Measurements from ENCODE around the gene CCNDBP1.

The CCNDBP1 gene

GRCh38 chr15:43244092-43244491 is 58.9 kb downstream of the CCNDBP1 start:
- Histone ChIP-seq H3K9me3 (ENCODE audit: control insufficient read depth, low read length) (no peaks in the 10 kb centered on the region), H3K27ac (ENCODE audit: insufficient read depth, low read depth, low read length, poor library complexity, severe bottlenecking) (no peak overlapping the region), H3K36me3 (ENCODE audit: control insufficient read depth, insufficient read depth, low read length) (no peaks in the 10 kb centered on the region), H3K4me1 (ENCODE audit: control insufficient read depth, insufficient read depth, low read length) (no peaks in the 10 kb centered on the region), H3K4me3 (ENCODE audit: insufficient read depth, low read depth, low read length) (no peak overlapping the region), H3K27me3 (ENCODE audit: control insufficient read depth, insufficient read depth, low read length, poor library complexity, severe bottlenecking) (no peaks in the 10 kb centered on the region)
- 91 to 92% methylated on average over 4 of the region's 4 CpGs for WGBS, 2 experiments

- 90 to 92% methylated on average over 6 of the region's 6 CpGs for WGBS, 2 experiments
- Histone ChIP-seq H3K36me3 (ENCODE audit: control insufficient read depth, insufficient read depth, low read length) (no peaks in the 10 kb centered on the region), H3K4me3 (ENCODE audit: insufficient read depth, low read depth, low read length) (no peak overlapping the region), H3K27me3 (ENCODE audit: control insufficient read depth, insufficient read depth, low read length, poor library complexity, severe bottlenecking) (no peaks in the 10 kb centered on the region), H3K9me3 (ENCODE audit: control insufficient read depth, low read length) (no peaks in the 10 kb centered on the region), H3K27ac (ENCODE audit: insufficient read depth, low read depth, low read length, poor library complexity, severe bottlenecking) (no peak overlapping the region), H3K4me1 (ENCODE audit: control insufficient read depth, insufficient read depth, low read length) (no peaks in the 10 kb centered on the region)
Observed at GRCh38 chr15:43246261-43246774, 61.1 kb downstream of the CCNDBP1 start.
